Fibroblast of lung (primary cell): ENCODE results near the gene LHFPL6. TPM values are rescaled to one million over a fixed set of nuclear protein-coding genes. Genes with fewer than 3 reads are reported as not detected.

ENCODE experiments used
- DNase-seq, 2 donors: peaks; one replicate each; pipeline versions ENCODE4 v3.0.0 to v3.0.0-alpha.2; 2010; ENCODE audit warnings: low read depth in 2 of 2
- H2AFZ ChIP-seq: 2 replicates; pipeline ENCODE4 v1.5.1; 2012; ENCODE audit warnings: low read length, control low read depth, inconsistent platforms
- H3K27ac ChIP-seq: 2 replicates; pipeline ENCODE4 v1.5.1; 2011; ENCODE audit warnings: low read length, control low read depth; ENCODE audit not compliant: insufficient read depth
- H3K27me3 ChIP-seq: 2 replicates; pipeline ENCODE4 v1.5.1; 2011; ENCODE audit warnings: mild to moderate bottlenecking, low read length; ENCODE audit not compliant: control insufficient read depth, insufficient read depth
- H3K36me3 ChIP-seq: 2 replicates; pipeline ENCODE4 v1.5.1; 2011; ENCODE audit warnings: low read length; ENCODE audit not compliant: control insufficient read depth, insufficient read depth
- H3K4me1 ChIP-seq: 2 replicates; pipeline ENCODE4 v1.5.1; 2011; ENCODE audit warnings: low read length; ENCODE audit not compliant: control insufficient read depth, insufficient read depth; ENCODE audit errors: extremely low read depth
- H3K4me2 ChIP-seq: 2 replicates; pipeline ENCODE4 v1.5.1; 2011; ENCODE audit warnings: low read length, control low read depth; ENCODE audit not compliant: insufficient read depth; ENCODE audit errors: extremely low read depth
- H3K4me3 ChIP-seq, 4 experiments: fragments of 200-600 bp in 1 of 4; sonication (generic) in 1 of 4; replicated peaks in 1 of 4; 2 replicates each; pipeline ENCODE4 v1.5.1; 2011 to 2016; ENCODE audit warnings: low read length in 4 of 4, low read depth in 3 of 4, mild to moderate bottlenecking in 3 of 4, control low read depth in 2 of 4, inconsistent platforms in 1 of 4, mixed read lengths in 1 of 4; ENCODE audit not compliant: insufficient read depth in 1 of 4; ENCODE audit errors: control extremely low read depth in 1 of 4
- H3K79me2 ChIP-seq: 2 replicates; pipeline ENCODE4 v1.5.1; 2012; ENCODE audit warnings: mild to moderate bottlenecking, low read length, inconsistent platforms; ENCODE audit not compliant: control insufficient read depth, insufficient read depth
- H3K9ac ChIP-seq: 2 replicates; pipeline ENCODE4 v1.5.1; 2011; ENCODE audit warnings: mild to moderate bottlenecking, low read length, control low read depth; ENCODE audit not compliant: insufficient read depth
- H3K9me3 ChIP-seq: 2 replicates; pipeline ENCODE4 v1.5.1; 2012; ENCODE audit warnings: low read depth, low read length; ENCODE audit not compliant: control insufficient read depth, insufficient read depth
- H4K20me1 ChIP-seq: 2 replicates; pipeline ENCODE4 v1.5.1; 2011; ENCODE audit warnings: low read length; ENCODE audit not compliant: control insufficient read depth, insufficient read depth; ENCODE audit errors: extremely low read depth
- EZH2 ChIP-seq: IDR thresholded peaks from 2 replicates; pipeline ENCODE4 v1.5.1; 2012; ENCODE audit warnings: low read length, control low read depth, mild to moderate bottlenecking; ENCODE audit errors: missing control alignments
- polyA plus RNA-seq, 2 donors: library from polyadenylated mRNA; depleted of rRNA in 1 of 2; stranded (reverse) in 1 of 2; unstranded in 1 of 2; fragments of >200 nt; gene quantifications; 2 replicates each; pipeline ENCODE4 v1.2.1, GENCODE V29; 2011 to 2012; ENCODE audit warnings: missing spikeins in 1 of 2
- total RNA-seq: library from RNA; depleted of rRNA; stranded (reverse); fragments of >200 nt; gene quantifications from 2 replicates; pipeline ENCODE4 v1.2.1, GENCODE V29; 2014
- TF ChIP-seq, protein P1 (sequence below), 2 donors: IDR thresholded peaks in 1 of 2; conservative IDR thresholded peaks in 1 of 2; 1 replicate in 1 of 2; 2 replicates in 1 of 2; pipeline ENCODE4 v1.5.1; 2011 to 2012; ENCODE audit warnings: low read length in 2 of 2, control low read depth in 1 of 2, inconsistent platforms in 1 of 2, low read depth in 1 of 2, mild to moderate bottlenecking in 1 of 2

LHFPL6 gene
- total and polyA plus RNA-seq, 2 donors (not counting 1 experiment from before 2014, with no cell fraction given): 42.4 to 86.8 TPM

DNA sequence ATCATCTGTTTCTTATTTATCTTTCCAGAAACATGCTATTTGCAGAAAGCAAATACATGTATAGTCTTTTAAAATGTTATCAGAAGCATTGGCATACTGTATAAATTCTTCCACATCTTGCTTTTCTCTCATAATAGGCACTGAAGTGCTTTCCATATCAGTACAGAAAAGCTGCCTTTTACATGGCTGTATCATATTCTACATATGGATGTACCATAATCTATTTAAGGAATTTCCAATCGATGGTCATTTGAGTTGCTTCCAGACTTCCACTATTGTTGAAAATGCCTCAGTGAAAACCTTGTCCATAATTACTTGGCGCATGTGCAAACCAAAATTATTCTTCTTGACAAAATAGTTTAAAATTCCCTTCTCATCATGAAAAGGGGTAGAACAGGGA lies 272.5 kb downstream of the LHFPL6 start:
- H3K4me3 ChIP-seq: no peak overlapping the region
- H3K36me3 ChIP-seq: no peaks in the 10 kb centered on the region
- H3K79me2 ChIP-seq: no peaks in the 10 kb centered on the region
- DNase-seq: no peak
- no peak overlapping the region for H3K9ac ChIP-seq
- H2AFZ ChIP-seq: no peak overlapping the region
- H3K27ac ChIP-seq: no peak overlapping the region
- no peak for TF ChIP-seq EZH2
- TF ChIP-seq, protein P1, sequence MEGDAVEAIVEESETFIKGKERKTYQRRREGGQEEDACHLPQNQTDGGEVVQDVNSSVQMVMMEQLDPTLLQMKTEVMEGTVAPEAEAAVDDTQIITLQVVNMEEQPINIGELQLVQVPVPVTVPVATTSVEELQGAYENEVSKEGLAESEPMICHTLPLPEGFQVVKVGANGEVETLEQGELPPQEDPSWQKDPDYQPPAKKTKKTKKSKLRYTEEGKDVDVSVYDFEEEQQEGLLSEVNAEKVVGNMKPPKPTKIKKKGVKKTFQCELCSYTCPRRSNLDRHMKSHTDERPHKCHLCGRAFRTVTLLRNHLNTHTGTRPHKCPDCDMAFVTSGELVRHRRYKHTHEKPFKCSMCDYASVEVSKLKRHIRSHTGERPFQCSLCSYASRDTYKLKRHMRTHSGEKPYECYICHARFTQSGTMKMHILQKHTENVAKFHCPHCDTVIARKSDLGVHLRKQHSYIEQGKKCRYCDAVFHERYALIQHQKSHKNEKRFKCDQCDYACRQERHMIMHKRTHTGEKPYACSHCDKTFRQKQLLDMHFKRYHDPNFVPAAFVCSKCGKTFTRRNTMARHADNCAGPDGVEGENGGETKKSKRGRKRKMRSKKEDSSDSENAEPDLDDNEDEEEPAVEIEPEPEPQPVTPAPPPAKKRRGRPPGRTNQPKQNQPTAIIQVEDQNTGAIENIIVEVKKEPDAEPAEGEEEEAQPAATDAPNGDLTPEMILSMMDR (conservative IDR thresholded peaks at IDR 0.05 in 1 of 2, IDR thresholded peaks at IDR 0.05 in 1 of 2; ENCODE audit: low read depth in 1 of 2, low read length in 2 of 2): no peak
- H3K9me3 ChIP-seq: no peaks in the 10 kb centered on the region
- no peaks in the 10 kb centered on the region for H3K4me1 ChIP-seq
- no peak overlapping the region for H3K4me2 ChIP-seq
- no peaks in the 10 kb centered on the region for H4K20me1 ChIP-seq
- H3K27me3 ChIP-seq: no peaks in the 10 kb centered on the region

DNA sequence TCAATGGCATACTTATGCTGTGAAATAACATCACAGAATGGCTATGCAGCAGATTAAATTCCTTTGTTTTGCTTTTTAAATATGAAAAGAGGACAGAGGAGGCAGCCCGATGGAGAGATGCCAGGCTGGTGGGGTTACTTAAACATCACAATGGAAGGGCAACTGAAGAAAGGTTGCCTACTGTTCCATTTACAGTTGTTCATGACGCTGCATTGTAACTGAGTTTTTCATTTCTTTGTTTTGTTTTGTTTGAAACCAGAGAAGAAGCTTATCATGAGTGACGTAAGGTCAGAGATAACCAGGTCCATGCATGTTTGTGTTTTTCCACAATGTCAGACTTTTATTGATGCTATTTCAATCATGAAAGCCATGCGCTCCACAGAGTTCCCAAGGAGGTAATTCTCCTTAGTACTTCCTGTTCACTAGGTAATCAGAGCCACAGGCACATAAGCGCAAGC lies 273.8 kb downstream of the LHFPL6 start:
- Histone ChIP-seq H3K9me3 (no peaks in the 10 kb centered on the region), H3K27me3 (no peaks in the 10 kb centered on the region), H3K79me2 (no peaks in the 10 kb centered on the region), H3K36me3 (no peaks in the 10 kb centered on the region), H2AFZ (no peak overlapping the region), H4K20me1 (no peaks in the 10 kb centered on the region), H3K4me3 (no peak overlapping the region), H3K27ac (no peak overlapping the region), H3K4me2 (no peak overlapping the region), H3K9ac (no peak overlapping the region), H3K4me1 (no peaks in the 10 kb centered on the region)
- DNase-seq: peak in 1 of 2 donors; percentile 3
- TF ChIP-seq, protein P1 (conservative IDR thresholded peaks at IDR 0.05 in 1 of 2, IDR thresholded peaks at IDR 0.05 in 1 of 2; ENCODE audit: low read depth in 1 of 2, low read length in 2 of 2): no peak
- no peak for TF ChIP-seq EZH2

DNA sequence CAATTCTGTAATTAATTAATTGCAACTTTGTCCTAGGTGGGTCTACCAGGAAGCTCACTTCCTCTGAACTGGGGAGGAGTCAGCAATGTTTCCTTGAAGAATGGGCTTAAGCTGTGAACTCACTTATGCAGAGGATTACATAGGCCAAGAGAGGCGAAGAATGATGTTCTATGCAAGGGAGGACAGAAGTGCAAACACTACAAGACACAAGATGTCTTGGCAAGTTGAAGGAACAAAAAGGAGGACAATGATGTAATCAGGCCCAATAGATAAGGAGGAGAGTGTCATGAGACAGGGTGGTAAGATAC lies 275.9 kb downstream of the LHFPL6 start:
- TF ChIP-seq EZH2: no peak
- TF ChIP-seq, protein P1 (conservative IDR thresholded peaks at IDR 0.05 in 1 of 2, IDR thresholded peaks at IDR 0.05 in 1 of 2; ENCODE audit: low read depth in 1 of 2, low read length in 2 of 2): no peak
- H3K9me3 ChIP-seq: no peaks in the 10 kb centered on the region

More for the DNA sequence above, 275.9 kb downstream of the LHFPL6 start:
- DNase-seq: no peak
- Histone ChIP-seq H3K4me3 (no peak overlapping the region), H2AFZ (no peak overlapping the region), H3K79me2 (no peaks in the 10 kb centered on the region), H3K4me1 (no peaks in the 10 kb centered on the region), H4K20me1 (no peaks in the 10 kb centered on the region), H3K27me3 (no peaks in the 10 kb centered on the region), H3K27ac (no peak overlapping the region), H3K36me3 (no peaks in the 10 kb centered on the region), H3K9ac (no peak overlapping the region), H3K4me2 (no peak overlapping the region)
